GM18517 (cell line): Measurements from ENCODE around the gene LTBP3.

Source experiments
- ATAC-seq: cut with Tn5 transposase; IDR thresholded peaks from one replicate; pipeline ENCODE4 v1.9.1; 2021; ENCODE audit warnings: mild to moderate bottlenecking, moderate library complexity; ENCODE audit not compliant: unreplicated experiment

Gene LTBP3

DNA sequence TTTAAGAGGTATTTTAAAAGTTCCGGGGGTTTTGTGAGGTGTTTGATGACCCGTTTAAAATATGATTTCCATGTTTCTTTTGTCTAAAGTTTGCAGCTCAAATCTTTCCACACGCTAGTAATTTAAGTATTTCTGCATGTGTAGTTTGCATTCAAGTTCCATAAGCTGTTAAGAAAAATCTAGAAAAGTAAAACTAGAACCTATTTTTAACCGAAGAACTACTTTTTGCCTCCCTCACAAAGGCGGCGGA lies 59.5 kb downstream of the LTBP3 start:
- no peak for ATAC-seq

DNA sequence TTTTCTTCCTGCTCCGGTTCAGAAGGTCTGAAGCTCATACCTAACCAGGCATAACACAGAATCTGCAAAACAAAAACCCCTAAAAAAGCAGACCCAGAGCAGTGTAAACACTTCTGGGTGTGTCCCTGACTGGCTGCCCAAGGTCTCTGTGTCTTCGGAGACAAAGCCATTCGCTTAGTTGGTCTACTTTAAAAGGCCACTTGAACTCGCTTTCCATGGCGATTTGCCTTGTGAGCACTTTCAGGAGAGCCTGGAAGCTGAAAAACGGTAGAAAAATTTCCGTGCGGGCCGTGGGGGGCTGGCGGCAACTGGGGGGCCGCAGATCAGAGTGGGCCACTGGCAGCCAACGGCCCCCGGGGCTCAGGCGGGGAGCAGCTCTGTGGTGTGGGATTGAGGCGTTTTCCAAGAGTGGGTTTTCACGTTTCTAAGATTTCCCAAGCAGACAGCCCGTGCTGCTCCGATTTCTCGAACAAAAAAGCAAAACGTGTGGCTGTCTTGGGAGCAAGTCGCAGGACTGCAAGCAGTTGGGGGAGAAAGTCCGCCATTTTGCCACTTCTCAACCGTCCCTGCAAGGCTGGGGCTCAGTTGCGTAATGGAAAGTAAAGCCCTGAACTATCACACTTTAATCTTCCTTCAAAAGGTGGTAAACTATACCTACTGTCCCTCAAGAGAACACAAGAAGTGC lies 60.0 kb downstream of the LTBP3 start:
- ATAC-seq: no peak

DNA sequence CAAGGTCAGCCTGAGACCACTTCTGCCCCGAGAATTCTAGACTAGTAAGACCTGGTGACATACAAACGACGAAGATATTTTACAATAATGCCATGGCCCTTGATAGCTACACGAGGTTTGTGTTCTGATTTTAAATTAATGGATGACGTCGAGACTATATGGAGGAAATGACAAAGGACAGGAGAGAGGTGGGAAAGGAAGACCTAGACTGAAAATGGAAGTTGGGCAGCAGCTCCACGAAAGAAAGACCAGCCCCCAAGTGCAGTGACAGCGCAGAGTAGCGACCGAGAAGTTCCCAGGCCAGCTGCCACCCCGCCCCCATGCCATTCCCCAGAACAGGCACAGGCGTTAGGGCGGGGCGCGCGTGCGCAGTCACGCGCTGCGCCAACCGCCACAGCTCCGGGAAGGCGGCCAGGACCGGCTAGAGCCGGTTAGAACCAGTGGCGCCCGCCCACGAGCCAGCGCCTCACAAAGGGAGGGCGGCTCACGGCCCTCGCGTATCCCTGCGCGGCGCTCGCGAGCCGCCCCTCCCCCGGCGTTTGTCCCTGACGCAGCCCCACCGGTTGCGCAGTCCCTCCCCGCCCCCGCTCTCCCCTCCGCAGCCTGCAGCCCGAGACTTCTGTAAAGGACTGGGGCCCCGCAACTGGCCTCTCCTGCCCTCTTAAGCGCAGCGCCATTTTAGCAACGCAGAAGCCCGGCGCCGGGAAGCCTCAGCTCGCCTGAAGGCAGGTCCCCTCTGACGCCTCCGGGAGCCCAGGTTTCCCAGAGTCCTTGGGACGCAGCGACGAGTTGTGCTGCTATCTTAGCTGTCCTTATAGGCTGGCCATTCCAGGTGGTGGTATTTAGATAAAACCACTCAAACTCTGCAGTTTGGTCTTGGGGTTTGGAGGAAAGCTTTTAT lies 60.8 kb downstream of the LTBP3 start:
- peak; percentile 45 for ATAC-seq

DNA sequence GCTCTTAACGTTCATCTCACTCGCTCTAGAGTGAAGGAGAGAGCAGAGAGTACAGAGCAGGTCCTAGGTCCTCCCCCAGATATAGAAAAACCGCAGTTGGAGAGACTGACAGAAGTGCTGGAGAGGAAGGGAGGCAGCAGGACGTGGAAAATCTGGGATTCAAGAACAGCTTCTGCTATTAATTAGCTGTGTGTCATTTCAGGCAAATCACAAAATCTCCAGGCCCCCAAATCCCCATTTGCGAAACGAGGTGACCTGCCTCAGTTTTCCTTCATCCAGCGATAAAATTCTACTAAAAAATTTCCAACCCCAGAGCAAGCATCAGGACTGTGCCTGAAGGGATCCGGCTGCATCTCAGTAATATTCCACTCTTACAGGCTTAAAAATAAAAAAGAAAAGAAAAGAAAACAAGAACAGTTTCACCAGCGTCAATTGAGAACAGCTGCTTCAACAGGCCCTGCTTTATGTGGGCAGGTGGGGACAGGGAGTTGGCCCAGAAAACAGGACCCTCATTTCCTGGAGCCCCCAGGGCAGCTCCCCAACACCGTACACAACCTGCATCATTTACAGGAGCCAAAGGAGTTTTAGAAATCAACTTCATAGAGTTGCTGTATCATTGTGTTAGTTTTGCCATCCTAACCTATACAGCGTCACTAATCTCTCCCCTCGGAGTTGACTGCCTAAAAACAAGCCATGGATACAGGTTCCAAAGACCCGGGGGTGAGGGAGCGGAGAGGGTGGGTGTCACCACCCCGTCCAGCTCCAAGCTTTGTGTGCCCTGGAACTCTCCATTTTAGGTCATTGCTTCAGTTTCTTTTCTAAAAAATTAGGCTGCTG lies 61.6 kb downstream of the LTBP3 start:
- ATAC-seq: peak; percentile 0

DNA sequence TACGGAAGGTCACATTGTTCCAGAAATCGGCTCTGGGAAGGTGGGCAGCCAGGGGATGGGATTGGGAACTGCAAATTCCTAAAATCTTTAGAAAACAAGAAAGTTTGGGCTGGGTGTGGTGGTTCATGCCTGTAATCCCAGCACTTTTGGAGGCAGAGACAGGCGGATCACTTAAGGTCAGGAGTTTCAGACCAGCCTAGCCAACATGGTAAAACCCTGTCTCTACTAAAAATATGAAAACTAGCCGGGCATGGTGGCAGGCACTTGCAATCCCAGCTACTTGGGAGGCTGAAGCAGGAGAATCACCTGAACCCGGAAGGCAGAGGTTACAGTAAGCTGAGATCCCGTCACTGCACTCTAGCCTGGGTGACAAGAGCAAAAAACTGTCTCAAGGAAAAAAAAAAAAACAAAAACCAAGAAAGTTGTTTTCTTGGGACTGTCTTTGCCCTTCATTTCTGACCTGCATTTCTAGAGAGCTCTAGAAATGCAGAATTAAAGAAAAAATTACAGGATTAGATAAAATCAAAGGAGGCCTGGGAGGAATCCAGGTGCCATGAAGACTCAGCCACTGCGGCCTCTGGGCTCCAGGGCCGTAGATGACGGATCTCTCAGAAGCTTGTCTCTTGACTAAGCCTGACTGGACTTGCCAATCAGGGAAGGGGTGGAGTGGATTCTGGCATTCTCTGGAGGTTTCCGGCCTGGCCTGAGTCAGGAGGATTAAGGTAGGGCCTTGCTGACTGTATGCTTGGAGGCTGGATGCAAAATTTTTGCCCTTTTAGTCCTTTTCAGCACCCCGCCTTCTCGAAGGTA lies 64.6 kb downstream of the LTBP3 start:
- no peak for ATAC-seq

DNA sequence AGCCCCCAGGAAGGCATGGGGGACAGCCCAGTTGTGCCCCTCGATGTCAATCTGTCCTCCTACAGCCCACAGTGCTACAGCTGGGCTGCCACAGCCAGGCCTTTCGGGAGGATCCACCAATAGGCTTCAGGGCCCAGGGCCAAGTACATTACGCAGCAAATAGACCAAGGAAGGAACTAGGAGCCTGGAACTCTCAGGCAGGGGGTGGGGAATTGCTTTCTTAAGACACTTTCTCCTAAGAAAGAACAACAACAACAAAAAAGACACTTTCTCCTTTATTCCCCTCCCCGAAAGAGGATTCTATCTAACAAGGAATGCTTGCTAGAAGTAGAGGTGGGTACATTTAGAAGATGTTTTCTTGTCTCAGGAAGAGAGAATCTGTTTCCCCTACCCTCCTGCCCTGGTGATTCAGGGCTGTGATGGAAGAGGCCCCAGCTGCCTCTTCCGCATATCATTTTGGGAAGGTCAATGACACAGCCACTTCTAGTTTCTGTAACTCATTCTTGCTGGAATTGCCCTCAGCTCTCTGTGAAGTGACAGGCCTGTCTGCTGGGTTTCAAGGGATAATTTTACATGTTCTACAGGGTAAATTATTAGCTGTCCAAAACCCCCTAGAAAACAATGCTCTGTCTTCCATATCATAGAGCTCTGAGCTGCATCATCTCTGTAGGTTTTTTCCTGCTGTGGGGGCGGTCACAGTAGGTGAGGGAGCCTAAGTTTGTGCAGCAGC lies 65.4 kb downstream of the LTBP3 start:
- ATAC-seq: no peak

DNA sequence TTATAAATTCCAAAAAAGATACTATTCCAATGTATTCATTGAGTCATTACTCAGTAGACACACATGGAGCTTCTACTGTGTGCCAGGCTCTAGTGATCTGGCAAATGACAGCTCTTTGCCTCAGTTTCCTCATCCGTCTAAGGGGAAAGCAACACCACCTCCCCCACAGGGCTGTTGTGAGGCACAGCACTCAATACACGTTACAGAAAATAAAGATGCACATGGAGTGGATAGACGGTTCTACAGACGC lies 65.8 kb downstream of the LTBP3 start:
- ATAC-seq: no peak

DNA sequence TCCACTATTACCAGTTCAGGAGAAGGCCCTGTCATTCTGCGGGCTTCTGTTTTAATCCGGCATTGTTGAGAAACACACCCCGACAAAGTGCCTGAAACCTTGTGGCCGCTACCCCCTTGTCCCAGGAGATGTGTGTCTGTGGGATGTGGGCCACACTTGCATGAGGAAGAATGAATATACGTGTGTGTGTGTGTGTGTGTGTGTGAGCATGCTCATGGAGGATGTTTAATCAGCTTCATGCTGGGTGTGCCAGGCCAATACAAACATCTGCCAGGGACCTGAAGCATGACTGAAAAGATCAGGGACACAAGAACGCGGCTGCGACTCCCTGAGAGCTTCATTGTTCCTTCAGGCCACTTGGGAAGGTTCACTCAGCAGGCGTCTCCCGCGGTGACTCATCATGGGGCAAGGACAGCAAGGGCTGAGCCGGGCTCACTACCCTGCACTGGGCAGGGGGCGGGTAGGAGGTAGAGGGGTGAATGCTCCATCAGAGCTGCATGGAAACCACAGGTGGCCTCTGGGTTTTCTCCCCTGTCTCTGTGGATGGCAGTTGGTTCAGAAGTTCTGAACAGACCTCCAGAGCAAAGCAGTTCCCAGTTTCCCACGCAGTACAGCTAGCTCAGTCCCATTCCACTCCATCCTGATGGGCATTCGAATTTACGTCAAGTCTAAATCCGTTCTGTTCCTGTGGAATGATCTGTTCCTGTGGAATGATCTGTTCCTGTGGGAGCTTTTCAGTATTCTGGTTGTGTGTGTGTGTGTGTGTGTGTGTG lies 66.4 kb downstream of the LTBP3 start:
- no peak for ATAC-seq

DNA sequence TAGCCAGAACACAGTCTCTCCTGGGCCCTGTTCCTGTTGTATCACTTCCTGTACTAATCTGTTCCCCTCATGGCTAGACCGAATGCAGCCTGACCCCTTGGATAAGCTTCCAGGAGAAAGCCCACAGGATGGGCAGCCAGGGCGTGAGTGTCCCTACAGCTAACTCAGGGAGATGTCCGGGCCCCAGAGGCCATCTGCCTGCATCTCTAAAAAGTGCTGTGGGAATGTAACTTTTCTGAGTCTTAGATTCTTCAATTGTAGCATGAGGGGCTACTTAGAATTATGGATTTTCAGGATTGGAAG lies 67.0 kb downstream of the LTBP3 start:
- ATAC-seq: no peak

DNA sequence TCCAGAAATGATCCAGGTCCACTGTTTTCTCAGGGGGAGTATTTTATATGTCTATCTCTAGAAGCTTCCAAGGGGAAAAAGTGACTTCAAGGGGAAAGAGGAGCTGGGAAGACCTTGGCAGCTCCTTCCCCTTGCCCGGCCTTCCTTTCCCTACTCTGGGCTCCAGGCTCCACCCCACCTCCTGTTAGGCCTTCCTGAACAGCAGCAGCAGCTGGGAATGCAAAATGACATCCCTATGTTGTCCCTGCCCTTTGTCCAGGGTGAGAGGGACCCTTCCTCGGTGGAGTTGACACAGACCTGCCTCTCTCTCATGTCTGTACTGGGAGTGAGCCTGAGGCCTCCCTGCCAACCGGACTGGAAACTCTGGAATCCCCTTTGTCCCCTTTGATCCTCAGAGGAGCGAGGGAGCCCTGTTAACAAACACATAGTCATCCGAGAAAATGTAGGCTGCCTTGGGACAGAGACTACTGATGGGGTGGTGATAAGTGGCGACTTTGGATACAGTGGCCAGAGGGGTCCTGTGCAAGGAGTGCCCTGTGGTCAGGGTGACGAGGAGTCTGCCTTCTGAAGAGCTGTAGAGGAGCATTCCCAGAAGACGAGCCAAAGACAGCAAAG lies 68.3 kb downstream of the LTBP3 start:
- ATAC-seq: no peak

DNA sequence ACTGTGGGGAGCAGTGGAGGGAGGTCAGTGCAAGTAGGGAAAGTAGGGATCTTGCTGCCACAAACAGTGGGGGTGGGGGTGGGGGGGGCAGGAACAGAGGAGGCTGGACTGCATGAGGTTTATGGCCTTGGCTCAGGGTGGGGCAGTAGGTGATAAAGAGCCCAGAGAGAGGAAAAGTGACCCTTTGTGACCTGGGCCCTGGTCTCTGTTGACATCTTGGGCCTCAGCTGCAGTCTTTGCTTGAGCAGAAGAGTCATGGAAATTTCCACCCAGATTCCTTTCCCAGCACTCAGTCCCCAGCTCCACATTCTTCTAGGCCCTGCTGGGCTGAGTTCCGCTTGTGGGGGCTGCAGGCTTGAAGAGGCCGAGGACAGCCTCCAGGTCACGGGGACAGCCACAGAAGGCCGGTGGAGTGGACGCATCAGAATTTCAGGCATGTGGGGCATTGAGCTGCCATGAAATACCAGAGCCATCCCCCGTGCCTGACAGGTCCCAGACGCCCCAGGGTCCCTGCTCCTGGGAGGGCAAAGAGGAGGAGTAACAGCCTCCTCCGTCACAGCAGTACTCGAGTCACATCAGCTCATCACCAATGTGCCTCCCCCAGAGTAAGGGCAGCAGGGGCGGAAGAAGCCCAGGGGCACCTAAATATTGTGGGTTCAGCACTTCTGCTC lies 69.0 kb downstream of the LTBP3 start:
- ATAC-seq: no peak
